ENCODE results near the gene CIITA. TPM values are rescaled to one million over a fixed set of nuclear protein-coding genes. Genes with fewer than 3 reads are reported as not detected.

Gene CIITA
- total RNA-seq, 4 donors from 2014 or later, result 1.2 to 26.9 (median 13.9) TPM

- in situ Hi-C loops (cut with MboI; ENCODE audit: low pct_ligation_motif_present in 1 of 4, low pct_unique_long_range_greater_than_20kb in 1 of 4, low sequenced_read_pairs in 3 of 4) (no loop called here), intact Hi-C loops (cut with DNase I; ENCODE audit: low total_unique reads) (no loop called here)
- no peaks in the 10 kb centered on the region for H3K27me3 ChIP-seq
- DNase-seq, result no peak
- no peak overlapping the region for H3K27ac ChIP-seq
- peaks cover 11 to 28% (median 21%) of the 10 kb centered on the region in 4 donors for H3K4me1 ChIP-seq
- no peaks in the 10 kb centered on the region for H3K9me3 ChIP-seq
- H3K36me3 ChIP-seq, result no peaks in the 10 kb centered on the region
- 82 to 96% methylated on average over 8 to 10 of the region's 10 CpGs for WGBS, 2 donors (ENCODE audit: low coverage in 1 of 2)
- TF ChIP-seq POLR2A (IDR thresholded peaks at IDR 0.05) (no peak), CTCF (IDR thresholded peaks at IDR 0.05) (no peak), EP300 (IDR thresholded peaks at IDR 0.05; ENCODE audit: low read depth) (no peak), POLR2AphosphoS5 (IDR thresholded peaks at IDR 0.05) (no peak)
- no peak overlapping the region for H3K4me3 ChIP-seq
Measured at GRCh38 chr16:10831894-10832886, 44.8 kb upstream of the CIITA start.

GRCh38 chr16:10833271-10833670 lies 43.7 kb upstream of the CIITA start:
- H3K4me1 ChIP-seq, result peaks cover 4 to 17% (median 12%) of the 10 kb centered on the region in 4 donors
- no peak for DNase-seq
- no peaks in the 10 kb centered on the region for H3K27me3 ChIP-seq
- no peaks in the 10 kb centered on the region for H3K9me3 ChIP-seq
- H3K27ac ChIP-seq, result no peak overlapping the region
- in situ Hi-C loops (cut with MboI; ENCODE audit: low pct_ligation_motif_present in 1 of 4, low pct_unique_long_range_greater_than_20kb in 1 of 4, low sequenced_read_pairs in 3 of 4), result no loop called here
- H3K36me3 ChIP-seq, result no peaks in the 10 kb centered on the region
- TF ChIP-seq POLR2A (IDR thresholded peaks at IDR 0.05) (no peak), EP300 (IDR thresholded peaks at IDR 0.05; ENCODE audit: low read depth) (no peak), CTCF (IDR thresholded peaks at IDR 0.05) (no peak), POLR2AphosphoS5 (IDR thresholded peaks at IDR 0.05) (no peak)
- intact Hi-C loops (cut with DNase I; ENCODE audit: low total_unique reads), result no loop called here
- no peak overlapping the region for H3K4me3 ChIP-seq
- 86 to 88% methylated on average over 1 to 5 of the region's 5 CpGs for WGBS, 2 donors (ENCODE audit: low coverage in 1 of 2)

GRCh38 chr16:10834130-10834529 lies 42.9 kb upstream of the CIITA start:
- no peaks in the 10 kb centered on the region for H3K27me3 ChIP-seq
- in situ Hi-C loops (cut with MboI; ENCODE audit: low pct_ligation_motif_present in 1 of 4, low pct_unique_long_range_greater_than_20kb in 1 of 4, low sequenced_read_pairs in 3 of 4), result no loop called here
- no peaks in the 10 kb centered on the region for H3K36me3 ChIP-seq
- H3K9me3 ChIP-seq, result no peaks in the 10 kb centered on the region
- peaks cover 0 to 8% (median 3%) of the 10 kb centered on the region in 4 donors for H3K4me1 ChIP-seq
- intact Hi-C loops (cut with DNase I; ENCODE audit: low total_unique reads), result no loop called here
- no peak overlapping the region for H3K27ac ChIP-seq
- no peak for DNase-seq
- TF ChIP-seq CTCF (IDR thresholded peaks at IDR 0.05) (no peak), POLR2A (IDR thresholded peaks at IDR 0.05) (no peak), EP300 (IDR thresholded peaks at IDR 0.05; ENCODE audit: low read depth) (no peak), POLR2AphosphoS5 (IDR thresholded peaks at IDR 0.05) (no peak)
- H3K4me3 ChIP-seq, result no peak overlapping the region
- WGBS, 2 donors (ENCODE audit: low coverage in 1 of 2), result 82% methylated on average over 10 of the region's 10 CpGs; no CpG with 5 or more reads in 1 of the 2 donors

GRCh38 chr16:10834766-10835165 lies 42.2 kb upstream of the CIITA start:
- in situ Hi-C loops (cut with MboI; ENCODE audit: low pct_ligation_motif_present in 1 of 4, low pct_unique_long_range_greater_than_20kb in 1 of 4, low sequenced_read_pairs in 3 of 4) (no loop called here), intact Hi-C loops (cut with DNase I; ENCODE audit: low total_unique reads) (no loop called here)
- Histone ChIP-seq H3K27me3 (no peaks in the 10 kb centered on the region), H3K36me3 (no peaks in the 10 kb centered on the region), H3K4me3 (no peak overlapping the region), H3K27ac (no peak overlapping the region), H3K4me1 (peaks cover 0 to 3% (median 0%) of the 10 kb centered on the region in 4 donors), H3K9me3 (no peaks in the 10 kb centered on the region)
- 80 to 86% methylated on average over 1 of the region's 1 CpG for WGBS, 2 donors (ENCODE audit: low coverage in 1 of 2)
- no peak for DNase-seq
- no peak for TF ChIP-seq CTCF (IDR thresholded peaks at IDR 0.05)
- no peak for TF ChIP-seq EP300 (IDR thresholded peaks at IDR 0.05; ENCODE audit: low read depth)
- no peak for TF ChIP-seq POLR2AphosphoS5 (IDR thresholded peaks at IDR 0.05)
- TF ChIP-seq POLR2A (IDR thresholded peaks at IDR 0.05), result no peak

Measured in transverse colon (tissue), 4 donors.